Subcutaneous adipose tissue (tissue), 4 donors: ENCODE results near the gene ANKRD16. TPM values are rescaled to one million over a fixed set of nuclear protein-coding genes. Genes with fewer than 3 reads are reported as not detected.

Experiments used
- total RNA-seq, 4 donors: library from RNA; depleted of rRNA; stranded (reverse); fragments of >200 nt; gene quantifications; one replicate each; pipeline ENCODE4 v1.1.0, GENCODE V29; 2016
- TF ChIP-seq, protein P1 (sequence below): fragments of 450-650 bp; IDR thresholded peaks from one replicate; pipeline ENCODE4 v1.5.1; 2016; ENCODE audit warnings: low read depth, mild to moderate bottlenecking, control low read depth, antibody characterized with exemption, moderate library complexity

The ANKRD16 gene
- total RNA-seq, 4 donors from 2014 or later = 2.8 to 11.5 (median 5.8) TPM

DNA sequence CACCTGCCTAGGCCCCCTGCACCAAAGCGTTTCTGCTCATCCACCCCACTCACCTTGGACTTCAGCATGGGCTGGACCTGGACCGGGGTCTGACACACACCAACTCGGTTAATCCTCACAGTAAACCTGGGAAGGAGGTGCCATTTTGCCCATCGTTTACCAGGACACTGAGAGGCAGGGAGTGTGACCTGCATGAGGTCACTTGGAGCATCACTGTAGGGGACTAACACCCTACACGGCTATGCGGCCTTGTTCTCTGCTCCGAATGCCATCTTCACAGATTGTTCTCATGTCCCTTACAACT, 33.0 kb downstream of the ANKRD16 start:
- TF ChIP-seq, protein P1, sequence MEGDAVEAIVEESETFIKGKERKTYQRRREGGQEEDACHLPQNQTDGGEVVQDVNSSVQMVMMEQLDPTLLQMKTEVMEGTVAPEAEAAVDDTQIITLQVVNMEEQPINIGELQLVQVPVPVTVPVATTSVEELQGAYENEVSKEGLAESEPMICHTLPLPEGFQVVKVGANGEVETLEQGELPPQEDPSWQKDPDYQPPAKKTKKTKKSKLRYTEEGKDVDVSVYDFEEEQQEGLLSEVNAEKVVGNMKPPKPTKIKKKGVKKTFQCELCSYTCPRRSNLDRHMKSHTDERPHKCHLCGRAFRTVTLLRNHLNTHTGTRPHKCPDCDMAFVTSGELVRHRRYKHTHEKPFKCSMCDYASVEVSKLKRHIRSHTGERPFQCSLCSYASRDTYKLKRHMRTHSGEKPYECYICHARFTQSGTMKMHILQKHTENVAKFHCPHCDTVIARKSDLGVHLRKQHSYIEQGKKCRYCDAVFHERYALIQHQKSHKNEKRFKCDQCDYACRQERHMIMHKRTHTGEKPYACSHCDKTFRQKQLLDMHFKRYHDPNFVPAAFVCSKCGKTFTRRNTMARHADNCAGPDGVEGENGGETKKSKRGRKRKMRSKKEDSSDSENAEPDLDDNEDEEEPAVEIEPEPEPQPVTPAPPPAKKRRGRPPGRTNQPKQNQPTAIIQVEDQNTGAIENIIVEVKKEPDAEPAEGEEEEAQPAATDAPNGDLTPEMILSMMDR = no peak

DNA sequence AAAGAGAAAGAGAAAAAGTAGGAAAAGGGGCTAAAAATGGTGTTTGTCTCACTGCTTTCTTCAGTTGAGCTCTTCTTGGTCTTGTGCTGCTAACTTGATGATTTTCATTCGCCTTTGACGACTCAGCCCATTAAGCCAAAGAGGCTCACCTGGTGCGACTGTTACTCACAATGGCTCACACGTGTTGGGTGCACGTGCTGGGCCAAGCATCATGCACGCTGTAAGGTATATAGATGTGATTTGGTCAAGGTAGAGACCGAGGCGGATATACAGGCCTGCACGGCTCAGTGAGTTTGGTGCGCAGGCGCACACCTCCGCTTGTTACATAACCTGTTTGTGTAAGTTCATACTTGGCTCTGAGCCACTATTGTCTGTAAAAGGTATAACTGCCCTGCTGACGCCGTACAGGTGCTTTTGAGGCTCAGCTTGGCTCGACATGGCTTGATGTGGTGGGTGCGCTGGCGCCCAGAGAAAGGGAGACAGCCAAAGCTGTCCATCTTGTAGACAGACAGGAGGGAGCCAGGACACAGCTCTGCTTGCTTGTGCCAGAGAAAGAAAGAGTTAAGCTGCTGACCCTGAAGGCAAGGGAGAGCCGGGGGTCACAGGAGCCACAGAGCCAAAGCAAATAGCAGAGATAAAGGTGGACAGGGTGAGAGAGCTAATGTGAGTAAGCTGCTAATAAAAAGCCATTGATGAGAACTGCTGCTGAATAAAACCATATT, 33.6 kb downstream of the ANKRD16 start:
- TF ChIP-seq, protein P1 = no peak

DNA sequence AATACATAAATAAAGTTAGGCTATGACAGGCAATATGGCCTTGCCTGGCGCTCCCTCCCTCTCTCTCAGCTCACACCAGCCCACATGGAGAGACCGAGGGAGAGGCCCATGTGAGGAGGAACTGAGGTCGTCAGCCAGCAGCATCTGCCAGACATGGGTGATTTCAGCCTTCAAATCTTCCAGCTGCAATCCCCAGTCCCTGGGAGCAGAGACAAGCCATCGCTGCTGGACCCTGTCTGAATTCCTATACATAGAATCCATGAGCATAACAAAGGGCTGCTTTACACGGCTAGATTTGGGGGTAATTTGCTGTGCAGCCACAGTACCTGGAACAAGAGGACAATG, 35.6 kb downstream of the ANKRD16 start:
- TF ChIP-seq, protein P1 = no peak

DNA sequence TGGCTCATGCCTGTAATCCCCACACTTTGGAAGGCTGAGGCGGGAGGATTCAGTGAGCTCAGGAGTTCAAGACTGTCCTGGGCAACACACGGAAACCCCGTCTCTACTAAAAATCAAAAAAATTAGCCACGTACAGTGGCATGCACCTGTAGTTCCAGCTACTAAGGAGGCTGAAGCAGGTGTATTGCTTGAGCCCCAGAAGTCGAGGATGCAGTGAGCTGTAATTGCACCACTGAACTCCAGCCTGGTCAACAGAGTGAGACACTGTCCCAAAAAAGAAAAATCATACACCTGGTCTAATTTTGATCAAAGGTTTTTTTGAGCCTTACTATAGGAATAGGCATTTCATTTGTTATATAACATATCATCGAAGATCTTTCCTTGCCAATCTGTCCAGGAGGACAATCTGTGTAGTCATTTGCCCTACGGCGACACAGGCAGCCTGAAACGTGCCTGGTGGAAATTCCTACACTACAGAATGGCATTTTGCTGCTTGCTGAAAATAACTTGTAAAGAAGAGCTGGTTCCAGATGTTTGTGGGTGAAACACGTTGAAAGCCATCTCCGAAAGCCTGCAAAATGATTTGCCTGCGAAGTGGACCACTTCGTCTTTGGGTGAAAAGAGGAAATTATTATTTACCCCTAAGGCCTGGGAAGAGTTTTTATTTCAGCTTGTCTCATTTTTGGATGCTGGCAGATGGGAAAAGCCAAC, 45.2 kb downstream of the ANKRD16 start:
- TF ChIP-seq, protein P1 = no peak

DNA sequence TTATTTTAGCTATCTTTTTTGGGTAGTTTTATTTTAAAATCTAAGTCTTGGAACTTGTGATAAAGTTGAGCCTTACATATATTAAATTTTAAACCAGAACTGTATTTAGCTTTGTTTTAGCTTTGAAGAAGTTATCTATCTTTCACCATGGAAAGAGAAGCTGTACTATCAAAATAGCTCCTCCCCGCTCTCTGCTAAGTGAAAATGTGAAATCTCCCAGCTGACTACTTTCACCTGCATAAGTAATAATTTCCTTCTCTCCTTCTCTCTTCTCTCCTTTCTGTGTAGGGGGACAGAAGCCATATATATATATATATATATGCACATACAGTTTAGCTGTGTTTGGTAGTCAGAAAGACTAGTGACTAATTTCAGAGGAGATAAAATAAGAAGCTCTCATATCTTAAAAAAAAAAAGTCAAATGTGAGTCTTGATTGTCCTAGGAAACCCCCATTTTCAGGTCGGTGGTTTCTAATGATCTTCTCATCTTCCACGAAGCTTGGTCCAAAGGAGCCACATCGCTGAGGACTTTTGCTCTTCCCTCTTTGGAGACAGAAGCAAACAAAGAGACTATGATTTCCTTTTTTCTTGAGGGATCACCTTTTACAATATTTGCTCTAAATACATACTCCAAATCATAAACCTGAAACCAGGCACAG, 45.9 kb downstream of the ANKRD16 start:
- TF ChIP-seq, protein P1 = no peak

DNA sequence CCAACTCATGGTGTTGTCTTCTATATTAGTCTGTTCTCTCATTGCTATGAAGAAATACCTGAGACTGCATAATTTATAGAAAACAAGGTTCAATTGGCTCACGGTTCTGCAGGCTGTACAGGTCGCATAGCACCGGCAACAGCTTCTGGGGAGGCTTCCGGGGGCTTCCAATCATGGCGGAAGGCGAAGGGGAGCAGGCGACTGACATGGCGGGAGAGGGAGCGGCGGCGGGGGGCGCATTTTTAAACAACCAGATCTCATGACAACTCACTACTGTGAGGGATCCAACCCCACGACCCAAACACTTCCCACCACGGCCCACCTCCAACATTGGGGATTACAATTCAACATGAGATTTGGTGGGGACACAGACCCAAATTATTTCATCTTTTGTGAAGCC, 47.7 kb downstream of the ANKRD16 start:
- TF ChIP-seq, protein P1 = no peak
